Activated CD4-positive, alpha-beta T cell treated with anti-CD3 and anti-CD28 coated beads, Interleukin-2, amount 50 U/mL, for 48 hours (primary cell): ENCODE results near the gene C6orf89.

Experiments
- DNase-seq, 2 experiments: peaks; one replicate each; pipeline ENCODE4 v3.0.0-alpha.2; 2020

Gene C6orf89

DNA sequence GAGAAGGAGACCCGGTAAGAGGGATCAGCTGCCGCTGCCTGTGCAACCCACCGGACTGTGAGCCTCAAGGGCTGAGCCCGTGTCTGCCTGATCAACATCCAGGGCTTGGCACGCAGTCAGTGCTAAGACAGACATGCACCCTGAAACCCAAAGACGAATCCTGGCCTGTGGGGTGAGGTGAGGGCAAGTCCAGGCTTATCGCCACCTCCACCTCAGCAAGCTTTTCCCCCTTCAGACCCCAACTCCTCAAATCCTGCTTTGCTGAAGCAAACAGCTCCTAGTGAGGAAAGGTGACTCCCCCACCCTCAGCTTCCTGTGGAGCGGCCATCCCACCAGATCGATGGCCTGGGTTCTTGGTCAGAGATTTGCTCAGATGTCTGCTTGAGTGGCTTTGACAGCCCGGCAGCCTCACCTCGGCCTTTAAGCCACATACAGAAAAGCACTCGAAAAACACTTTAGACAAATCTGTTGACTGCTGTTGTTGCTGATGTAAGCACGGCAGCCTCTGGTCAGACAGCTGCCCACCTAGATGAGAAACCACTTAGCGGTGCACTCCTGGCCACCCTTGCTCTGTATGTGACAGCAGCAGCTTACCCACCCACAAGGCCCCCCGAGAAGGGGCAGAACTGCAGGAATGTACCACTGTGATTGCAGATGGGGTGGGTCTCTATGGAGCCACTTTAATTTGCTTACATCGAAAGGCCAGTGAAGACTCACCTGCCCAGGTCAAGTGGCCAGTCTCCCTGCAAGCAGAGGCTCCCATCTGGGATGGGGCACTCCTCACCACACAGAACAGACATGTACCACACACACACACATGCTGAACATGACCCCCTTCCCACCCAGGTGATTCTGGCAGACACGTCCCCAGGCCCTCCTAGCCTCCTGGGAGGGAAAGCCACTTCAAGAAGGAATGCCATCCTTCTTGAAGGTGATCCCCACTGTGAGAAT lies 85.4 kb downstream of the C6orf89 start:
- DNase-seq = no peak

DNA sequence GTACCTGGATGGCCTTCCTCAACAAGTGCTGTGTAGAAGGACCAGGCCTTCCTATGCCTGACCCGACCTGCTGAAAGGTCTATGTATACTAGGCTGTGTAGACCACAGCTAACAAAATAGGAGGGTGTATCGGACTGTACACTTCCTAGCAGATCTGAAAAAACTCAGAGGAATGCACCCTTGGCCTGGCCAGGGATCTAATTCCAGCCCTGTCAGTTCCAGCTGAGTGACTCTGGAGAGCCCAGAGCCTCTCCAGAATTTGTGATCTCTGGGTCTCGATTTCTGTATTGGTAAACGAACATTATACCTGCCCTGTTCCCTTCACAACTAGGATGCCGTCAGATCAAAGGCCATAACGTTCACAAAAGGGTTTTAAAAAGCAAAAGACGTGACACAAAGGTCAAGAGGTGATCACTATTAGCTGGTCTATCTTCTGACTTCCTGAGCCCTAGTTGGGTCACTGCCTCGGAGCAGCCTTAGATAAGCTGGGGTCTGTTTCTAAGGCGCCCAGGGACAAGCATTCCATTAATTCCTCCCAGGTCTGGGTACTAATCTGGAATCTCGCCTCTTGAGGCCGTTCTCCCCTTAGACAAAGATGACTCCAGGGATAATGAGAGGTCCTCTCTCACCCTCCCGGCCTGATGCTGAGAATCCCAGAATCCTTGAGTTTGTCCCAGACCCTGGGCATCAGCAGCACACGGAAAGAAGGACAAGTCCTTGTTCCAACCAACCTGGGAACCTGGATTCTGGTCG lies 86.3 kb downstream of the C6orf89 start:
- DNase-seq = no peak

DNA sequence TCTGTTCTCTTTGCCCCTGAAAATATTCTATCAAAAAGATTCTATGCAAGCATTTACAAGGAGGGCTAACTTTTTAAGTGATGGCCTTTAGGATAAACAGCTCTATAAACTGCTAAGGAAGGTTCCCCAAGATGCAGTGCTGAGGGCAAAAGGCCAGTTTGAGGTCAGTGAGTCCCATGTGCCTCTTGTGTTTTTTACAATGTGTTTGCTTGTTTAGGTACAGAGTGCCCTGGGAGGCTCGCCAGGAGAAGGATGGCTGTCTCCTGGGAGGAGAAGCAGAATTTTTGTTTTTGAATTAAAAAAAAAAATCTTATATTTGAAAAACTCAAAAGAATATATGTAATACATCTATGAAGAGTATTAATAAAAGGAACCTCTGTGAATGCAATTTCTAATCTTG lies 87.4 kb downstream of the C6orf89 start:
- DNase-seq = no peak

DNA sequence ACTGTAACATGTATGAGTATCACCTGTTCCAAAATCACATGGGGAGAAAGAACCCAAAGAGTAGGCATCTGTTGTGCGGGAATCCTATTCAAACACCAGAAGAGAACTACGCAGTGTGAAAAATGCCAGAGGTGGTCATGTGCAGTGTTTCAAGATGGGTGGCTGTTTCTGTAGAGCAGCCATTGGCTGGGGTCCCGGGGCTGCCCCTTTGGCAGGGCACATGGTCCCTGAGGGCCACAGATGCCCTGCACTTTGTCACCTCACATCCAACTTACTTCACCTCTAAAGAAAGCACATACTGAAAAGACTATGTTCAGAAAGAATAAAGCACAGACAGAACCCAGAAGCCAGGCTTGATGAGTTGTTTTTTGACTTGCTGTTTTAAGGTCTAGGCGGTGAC lies 87.9 kb downstream of the C6orf89 start:
- no peak for DNase-seq

DNA sequence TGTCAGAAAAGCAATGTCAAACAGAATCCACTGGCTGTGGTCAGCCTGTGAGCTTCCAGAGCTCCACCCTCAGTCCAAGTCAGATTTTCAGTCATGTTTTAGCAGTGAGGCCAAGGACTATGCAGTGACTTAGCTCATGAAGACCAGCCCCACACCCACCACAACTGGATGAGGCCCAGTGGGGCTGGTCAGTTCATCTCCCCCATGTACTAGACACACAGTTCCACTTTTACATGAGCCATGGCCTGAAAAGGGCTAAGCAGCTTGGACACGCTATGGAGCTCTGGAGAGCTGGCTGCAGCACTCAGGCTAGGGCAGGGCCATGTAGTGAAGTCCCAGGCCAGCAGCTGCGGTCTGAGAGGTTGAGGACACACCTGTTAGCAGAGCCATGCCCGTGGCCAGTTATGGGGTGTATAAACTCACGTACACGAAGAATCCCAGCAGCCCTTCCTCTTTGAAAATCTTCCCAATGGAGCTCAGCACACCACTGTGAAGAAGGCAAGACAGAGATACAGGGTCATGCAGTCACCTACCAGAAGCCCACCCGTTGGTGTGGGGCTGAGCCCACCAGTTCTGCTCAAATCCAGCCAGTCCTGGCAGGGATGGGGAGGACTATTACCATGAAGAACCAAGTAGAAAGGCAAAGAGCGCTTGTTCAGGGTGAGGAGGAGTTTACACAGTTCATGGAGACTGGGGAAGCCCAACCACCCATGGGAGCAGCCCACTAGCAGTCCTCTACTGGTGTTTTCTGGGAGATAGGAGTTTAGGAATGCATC lies 89.7 kb downstream of the C6orf89 start:
- no peak for DNase-seq

DNA sequence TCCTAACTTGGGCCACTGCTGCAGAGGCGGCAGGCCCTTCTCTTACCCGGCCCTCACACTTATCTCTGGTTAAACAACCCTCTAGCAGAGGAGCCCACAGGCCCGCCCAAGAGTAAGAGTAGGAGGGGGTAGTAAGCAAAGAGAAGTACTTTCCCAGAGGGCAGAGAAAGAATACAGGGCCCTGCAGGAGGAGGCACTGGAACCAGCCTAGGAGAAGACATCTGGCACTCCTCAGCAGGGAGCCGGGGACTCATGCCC lies 90.2 kb downstream of the C6orf89 start:
- no peak for DNase-seq

DNA sequence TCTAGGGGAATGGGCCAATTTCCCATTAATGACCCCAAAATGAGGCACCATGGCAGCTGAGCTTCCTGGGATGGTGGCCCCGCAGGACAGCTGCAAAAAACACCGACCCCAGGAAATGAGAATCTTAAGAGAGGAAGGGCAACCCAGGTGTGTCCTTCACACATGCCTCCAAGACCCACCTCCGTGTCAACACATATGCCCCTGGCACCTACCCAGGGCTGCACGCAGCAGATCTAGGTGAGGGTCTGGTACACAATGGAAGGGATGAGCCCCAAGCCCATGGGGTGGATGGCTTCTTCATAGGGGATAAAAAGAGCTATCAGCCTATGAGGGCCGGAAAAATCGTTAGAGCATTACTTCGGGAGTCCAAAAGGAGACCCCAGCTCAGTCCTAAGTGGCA lies 90.8 kb downstream of the C6orf89 start:
- DNase-seq = no peak

DNA sequence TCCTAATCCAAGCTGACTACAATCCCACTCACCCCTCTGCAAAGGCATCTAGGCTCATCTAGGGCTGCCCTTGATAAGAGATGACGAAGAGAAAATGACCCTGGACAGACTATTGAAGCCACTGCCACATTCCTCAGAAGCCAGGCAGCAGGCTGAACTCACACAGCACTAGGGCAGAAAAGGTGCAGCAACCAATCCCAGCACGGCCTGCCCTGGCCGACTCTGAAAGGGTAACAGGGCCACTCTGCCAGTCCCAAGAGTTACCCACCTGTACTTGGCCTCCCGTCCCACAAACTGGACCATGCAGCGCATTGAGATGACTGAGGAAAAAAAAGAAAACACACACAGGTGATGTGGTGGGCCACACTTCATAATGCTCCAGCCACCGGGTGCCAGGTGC lies 91.2 kb downstream of the C6orf89 start:
- DNase-seq = no peak

DNA sequence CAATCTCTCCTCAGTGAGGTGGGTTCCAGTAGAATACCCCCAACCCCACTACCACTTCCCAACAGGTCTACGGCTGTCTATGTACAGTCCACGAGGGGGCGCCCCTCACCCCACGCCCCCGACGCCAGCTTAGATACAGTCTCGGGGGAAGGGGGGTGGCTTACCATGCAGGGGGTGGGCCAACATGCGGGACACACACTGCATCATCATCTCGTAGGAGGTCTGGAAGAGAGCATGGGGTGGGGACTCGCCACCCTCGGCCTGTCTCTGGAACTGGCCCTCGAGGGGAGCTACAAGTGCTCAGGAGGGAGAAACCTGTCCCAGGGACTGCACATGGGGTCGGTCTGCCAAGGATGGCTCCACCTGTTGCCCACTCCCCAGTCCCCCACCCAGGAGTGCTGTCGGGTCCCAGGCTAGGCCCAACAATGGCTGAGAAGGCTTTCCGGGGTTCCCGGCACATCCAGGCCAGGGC lies 91.8 kb downstream of the C6orf89 start:
- no peak for DNase-seq
